GM12874 (cell line): Measurements from ENCODE around the gene CFAP298.

Experiments used
- CTCF ChIP-seq: IDR thresholded peaks from 2 replicates; pipeline ENCODE4 v1.5.1; 2011; ENCODE audit warnings: low read depth, mild to moderate bottlenecking, control low read depth, low read length, moderate library complexity; ENCODE audit not compliant: insufficient read depth

The CFAP298 gene

GRCh38 chr21:32559006-32559610 lies 53.1 kb downstream of the CFAP298 start:
- no peak for TF ChIP-seq CTCF

GRCh38 chr21:32558106-32558505 lies 54.1 kb downstream of the CFAP298 start:
- TF ChIP-seq CTCF, result no peak

- TF ChIP-seq CTCF, result no peak
These were observed 57.1 kb downstream of the CFAP298 start for GRCh38 chr21:32554832-32555638.

DNA sequence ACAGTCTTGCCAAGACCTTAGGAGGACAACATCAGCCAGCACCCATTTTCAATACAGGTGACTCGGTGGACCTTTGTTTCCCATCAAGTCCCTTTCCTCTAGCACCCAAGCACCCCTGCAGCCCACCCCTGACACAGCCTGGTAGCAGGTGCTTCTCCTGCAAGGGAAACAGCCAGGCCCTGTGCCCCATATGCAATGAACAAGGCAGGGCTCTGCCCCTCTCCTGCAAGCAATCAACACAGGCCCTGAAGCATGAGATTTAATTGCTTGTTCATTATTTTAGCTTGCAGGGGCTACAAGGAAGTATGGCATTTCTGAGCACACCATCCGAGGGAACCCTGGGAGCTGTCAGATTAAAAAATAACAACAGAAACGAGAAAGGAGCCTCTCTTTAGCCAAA lies 62.3 kb downstream of the CFAP298 start:
- no peak for TF ChIP-seq CTCF

GRCh38 chr21:32549440-32549839 lies 62.7 kb downstream of the CFAP298 start:
- no peak for TF ChIP-seq CTCF
